NB4 (cell line): Measurements from ENCODE around the gene ESR2.

Experiments used
- DNase-seq: peaks from one replicate; pipeline ENCODE4 v3.0.0; 2010; ENCODE audit warnings: low read depth
- H3K4me3 ChIP-seq: one replicate; pipeline ENCODE4 v1.5.1; 2011; ENCODE audit warnings: mild to moderate bottlenecking, low read depth, low read length, moderate library complexity
- CTCF ChIP-seq: IDR thresholded peaks from one replicate; pipeline ENCODE4 v1.5.1; 2012; ENCODE audit warnings: low read depth, low read length
- MAX ChIP-seq: IDR thresholded peaks from 2 replicates; pipeline ENCODE4 v1.6.1; 2011; ENCODE audit warnings: low read depth, low read length
- MYC ChIP-seq: IDR thresholded peaks from 2 replicates; pipeline ENCODE4 v1.6.1; 2011; ENCODE audit warnings: low read depth, low read length
- POLR2A ChIP-seq: IDR thresholded peaks from 2 replicates; pipeline ENCODE4 v1.6.1; 2011; ENCODE audit warnings: mild to moderate bottlenecking; ENCODE audit not compliant: insufficient read length; ENCODE audit errors: extremely low read depth

ESR2 gene

GRCh38 chr14:64203366-64204006 lies 90.7 kb downstream of the ESR2 start:
- TF ChIP-seq CTCF, result no peak
- no peak for TF ChIP-seq POLR2A
- no peak for TF ChIP-seq MAX
- no peak for TF ChIP-seq MYC
- no peak for DNase-seq
- H3K4me3 ChIP-seq, result no peak overlapping the region

- DNase-seq, result no peak
- no peak overlapping the region for H3K4me3 ChIP-seq
- TF ChIP-seq MYC, result no peak
- no peak for TF ChIP-seq POLR2A
- TF ChIP-seq MAX, result no peak
- TF ChIP-seq CTCF, result no peak
Measured at GRCh38 chr14:64202716-64203115, 91.5 kb downstream of the ESR2 start.

- no peak for TF ChIP-seq MYC
- TF ChIP-seq POLR2A, result no peak
- no peak for TF ChIP-seq MAX
- no peak for TF ChIP-seq CTCF
- no peak overlapping the region for H3K4me3 ChIP-seq
- DNase-seq, result no peak
Measured at GRCh38 chr14:64201921-64202545, 92.1 kb downstream of the ESR2 start.

GRCh38 chr14:64201296-64201695 lies 92.9 kb downstream of the ESR2 start:
- no peak for DNase-seq
- no peak for TF ChIP-seq MYC
- TF ChIP-seq CTCF, result no peak
- no peak for TF ChIP-seq MAX
- TF ChIP-seq POLR2A, result no peak
- H3K4me3 ChIP-seq, result no peak overlapping the region

GRCh38 chr14:64200170-64200569 lies 94.0 kb downstream of the ESR2 start:
- DNase-seq, result no peak

More at GRCh38 chr14:64200170-64200569, 94.0 kb downstream of the ESR2 start:
- TF ChIP-seq MYC, result no peak
- TF ChIP-seq POLR2A, result no peak
- no peak for TF ChIP-seq MAX
- no peak for TF ChIP-seq CTCF
- no peak overlapping the region for H3K4me3 ChIP-seq
